SK-N-DZ (cell line): Measurements from ENCODE around the gene PITX1.

Experiments
- DNase-seq: peaks from one replicate; pipeline ENCODE4 v3.0.0-alpha.2; 2015; ENCODE audit warnings: low spot score

PITX1 gene

DNA sequence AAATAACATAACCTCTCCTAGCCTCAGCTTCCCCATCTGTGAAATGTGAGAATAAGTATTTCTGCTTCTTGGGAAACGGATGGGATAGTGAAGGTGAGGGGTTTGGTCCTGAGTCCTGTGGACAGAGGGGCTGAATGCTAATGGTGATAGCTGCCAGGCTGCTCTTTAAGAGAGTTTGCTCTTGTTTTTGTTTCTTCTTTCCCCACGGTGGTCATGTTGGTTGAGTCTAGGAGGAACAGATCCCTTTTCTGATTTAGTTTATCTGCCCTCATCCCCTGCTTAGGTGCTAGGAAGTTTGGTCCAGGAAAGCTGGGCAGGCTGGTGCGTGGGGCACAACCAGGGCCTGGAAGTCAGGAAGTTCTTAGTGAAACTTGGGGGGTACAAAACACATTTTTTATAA is 7.7 kb upstream of the PITX1 start:
- no peak for DNase-seq

GRCh38 chr5:135041145-135041587 is 7.1 kb upstream of the PITX1 start:
- DNase-seq, result no peak

GRCh38 chr5:135040333-135041144 is 6.5 kb upstream of the PITX1 start:
- no peak for DNase-seq

DNA sequence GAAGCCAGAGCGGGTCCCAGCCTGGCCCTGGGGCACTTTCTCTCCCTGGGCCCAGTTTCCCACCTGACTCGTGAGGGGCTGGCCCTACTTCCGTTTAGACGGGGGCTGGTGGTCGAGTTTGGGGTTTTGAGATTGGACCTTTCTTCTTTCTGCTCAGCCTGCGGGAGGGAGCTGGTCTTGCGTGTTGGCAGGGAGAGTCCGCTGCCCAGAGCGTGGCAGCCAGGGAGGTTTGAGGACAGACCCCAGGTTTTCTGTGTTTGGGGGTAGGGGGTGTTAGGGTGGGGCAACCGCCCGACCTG is 6.0 kb upstream of the PITX1 start:
- DNase-seq, result no peak

DNA sequence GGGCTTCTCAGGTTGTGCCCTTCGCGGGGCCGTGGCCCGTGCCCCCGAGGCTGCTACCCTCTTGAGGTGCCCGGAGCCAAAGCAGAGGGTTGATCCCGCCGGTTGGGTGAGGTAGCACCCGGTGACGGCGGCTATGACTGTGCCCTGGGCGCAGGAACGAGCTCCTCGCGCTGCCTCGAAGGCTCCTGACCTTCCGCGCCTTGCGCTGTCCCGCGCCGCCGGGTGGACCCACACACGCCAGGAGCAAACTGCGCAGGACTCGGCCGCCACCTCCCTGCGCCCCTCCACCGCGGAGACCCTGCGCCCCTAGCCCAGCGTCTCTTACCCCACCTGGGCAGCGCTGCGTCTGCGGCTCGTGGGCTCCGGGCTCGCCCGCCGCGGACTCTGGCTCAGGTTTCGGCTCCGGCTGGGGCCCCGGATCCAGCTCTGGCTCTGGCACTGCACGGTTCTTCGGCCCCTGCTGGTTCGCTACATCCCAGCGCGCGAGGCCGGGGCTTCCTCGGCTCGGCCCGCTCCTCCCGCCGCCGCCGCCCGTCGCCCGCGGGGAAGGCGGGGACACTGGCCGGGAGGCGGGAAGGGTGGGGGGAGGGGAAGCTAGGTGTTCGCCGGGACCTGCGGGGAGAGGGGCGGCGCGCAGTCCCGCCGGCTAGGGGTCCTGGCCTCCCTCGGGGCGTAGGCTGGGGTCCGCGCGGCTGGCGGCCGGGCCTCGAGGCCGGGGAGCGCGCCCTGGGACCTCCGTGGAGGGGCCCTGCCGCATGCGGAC is 5.4 kb upstream of the PITX1 start:
- no peak for DNase-seq

GRCh38 chr5:135038813-135039270 is 4.8 kb upstream of the PITX1 start:
- no peak for DNase-seq

- no peak for DNase-seq
Observed at GRCh38 chr5:135038205-135038812, 4.3 kb upstream of the PITX1 start.

- DNase-seq, result no peak
Observed at GRCh38 chr5:135037519-135038204, 3.6 kb upstream of the PITX1 start.

GRCh38 chr5:135036405-135036804 is 2.4 kb upstream of the PITX1 start:
- DNase-seq, result no peak

- DNase-seq, result no peak
Observed at GRCh38 chr5:135035678-135036030, 1.6 kb upstream of the PITX1 start.

DNA sequence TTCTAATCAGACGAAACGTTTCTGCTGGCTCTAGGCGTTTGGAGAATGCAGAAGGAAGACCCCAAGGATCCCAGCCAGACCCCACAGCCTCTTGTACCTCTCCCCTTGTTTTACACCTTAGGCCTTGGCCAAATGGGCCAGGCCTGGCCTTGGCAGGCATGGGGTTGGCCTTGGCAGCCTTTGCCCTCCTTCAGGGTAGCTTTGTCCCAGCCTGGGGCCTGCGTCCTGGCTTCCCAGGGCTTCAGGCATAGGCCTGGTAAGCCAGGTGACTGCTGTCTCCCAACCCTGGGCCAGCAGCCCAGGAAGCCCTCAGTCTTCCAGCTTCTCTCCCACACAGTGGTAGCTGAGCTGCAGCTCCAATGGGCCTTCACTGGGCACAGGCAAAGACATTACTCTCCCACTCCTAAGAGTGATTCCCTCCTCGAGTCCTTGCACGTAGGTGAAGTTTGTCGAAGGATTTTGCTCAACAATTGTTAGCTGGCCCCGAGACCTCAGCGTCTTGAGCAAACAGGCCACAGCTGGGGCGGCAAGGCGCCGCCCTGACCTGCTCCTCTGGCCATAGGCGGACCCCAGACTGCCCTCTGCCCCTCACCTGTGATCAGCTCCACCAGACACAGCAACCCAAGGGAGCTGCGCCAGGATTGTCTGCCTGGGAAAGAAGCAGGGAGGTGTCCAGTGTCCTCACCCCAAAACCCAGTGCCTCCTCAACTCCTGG is 1.1 kb upstream of the PITX1 start:
- no peak for DNase-seq

DNA sequence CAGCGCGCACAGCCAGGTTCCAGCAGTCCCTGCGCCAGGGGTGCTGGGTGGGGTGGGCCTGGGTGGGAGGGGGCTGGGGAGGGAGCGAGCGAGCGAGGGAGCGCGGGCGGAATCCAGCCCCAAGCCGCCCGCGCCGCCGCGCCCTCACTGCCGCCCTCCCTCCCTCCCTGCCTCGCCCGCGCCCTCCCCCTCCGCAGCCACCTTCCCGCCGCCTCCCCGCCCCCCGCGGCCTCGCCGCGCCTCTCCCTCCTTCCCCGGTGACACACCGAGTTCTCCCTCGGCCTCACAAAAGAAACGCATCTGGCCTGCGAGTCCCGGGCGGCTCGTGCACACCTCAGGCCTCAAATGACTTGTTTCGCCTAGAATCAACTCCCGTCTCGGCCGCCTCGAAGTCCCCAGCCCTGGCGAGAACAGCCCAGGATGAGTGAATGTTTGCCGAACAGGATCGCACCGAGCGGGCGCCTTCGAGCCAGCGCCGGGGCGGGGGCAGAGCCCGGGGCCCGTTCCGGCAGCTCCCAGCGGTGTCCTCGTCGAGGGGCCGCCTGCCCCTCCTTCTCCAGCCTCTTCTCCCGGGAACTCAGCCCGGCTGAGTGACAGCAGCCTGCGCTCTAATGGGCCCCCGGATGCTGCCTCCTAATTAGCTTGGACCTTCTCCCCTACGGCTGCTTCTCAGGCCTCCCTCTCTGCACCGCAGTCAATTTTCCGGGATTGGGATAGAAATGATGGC is 371 bp upstream of the PITX1 start:
- DNase-seq, result no peak

- no peak for DNase-seq
Observed at GRCh38 chr5:135032999-135033861, 798 bp downstream of the PITX1 start.

DNA sequence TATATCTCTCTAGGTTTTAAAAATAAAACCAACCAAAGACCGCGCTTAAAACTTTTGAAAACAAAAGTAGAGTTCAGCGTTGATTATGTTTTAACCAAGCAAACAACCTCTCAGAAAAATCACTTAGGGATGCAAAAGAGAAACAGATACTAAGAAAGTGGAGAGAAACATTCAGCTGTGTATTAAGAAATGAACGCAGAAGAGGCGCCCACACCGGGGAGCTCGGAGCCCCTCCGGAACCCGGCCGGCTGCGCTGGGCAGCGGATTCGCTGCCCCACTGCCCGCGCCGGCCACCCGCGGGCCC is 1.4 kb downstream of the PITX1 start:
- DNase-seq, result no peak

DNA sequence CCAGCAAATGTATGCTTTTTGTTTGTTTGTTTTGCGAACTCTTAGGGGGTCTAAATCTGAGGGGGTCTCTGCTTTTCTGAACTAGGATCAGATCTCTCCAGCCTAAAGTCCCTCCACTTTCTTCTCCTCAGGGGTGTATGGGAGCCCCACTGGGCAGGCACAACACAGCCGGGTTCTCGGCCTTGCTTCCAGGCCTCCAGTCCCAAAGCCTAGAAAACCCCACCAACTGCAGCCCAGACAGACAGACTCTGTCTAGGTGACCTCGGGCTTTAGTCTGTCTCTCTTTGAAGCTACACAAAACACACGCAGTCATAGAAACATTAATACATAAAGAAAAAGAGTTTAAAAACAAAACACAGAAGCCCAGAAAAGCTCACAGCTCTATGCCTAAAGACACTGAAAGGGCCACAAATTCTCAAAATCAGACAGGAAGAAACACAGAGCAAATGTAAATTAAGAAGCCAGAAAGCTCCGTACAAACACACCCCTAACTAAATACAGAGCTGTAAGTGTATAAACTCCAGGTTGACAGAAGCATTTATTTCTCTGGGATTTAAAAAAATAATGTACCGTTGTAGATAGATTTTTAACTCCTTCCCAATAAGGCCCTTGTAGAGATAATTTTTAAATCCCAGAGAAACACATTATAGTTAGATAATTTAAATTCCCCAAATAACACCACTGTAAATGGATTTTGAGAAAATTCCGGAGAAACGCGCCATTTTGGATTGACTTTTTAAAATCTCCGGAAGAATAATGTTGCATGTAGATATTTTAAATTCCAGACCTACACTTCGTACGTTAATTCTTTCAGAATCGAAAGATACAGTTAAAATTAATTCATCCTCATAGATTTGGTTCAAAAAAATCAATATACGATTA is 2.0 kb downstream of the PITX1 start:
- no peak for DNase-seq

DNA sequence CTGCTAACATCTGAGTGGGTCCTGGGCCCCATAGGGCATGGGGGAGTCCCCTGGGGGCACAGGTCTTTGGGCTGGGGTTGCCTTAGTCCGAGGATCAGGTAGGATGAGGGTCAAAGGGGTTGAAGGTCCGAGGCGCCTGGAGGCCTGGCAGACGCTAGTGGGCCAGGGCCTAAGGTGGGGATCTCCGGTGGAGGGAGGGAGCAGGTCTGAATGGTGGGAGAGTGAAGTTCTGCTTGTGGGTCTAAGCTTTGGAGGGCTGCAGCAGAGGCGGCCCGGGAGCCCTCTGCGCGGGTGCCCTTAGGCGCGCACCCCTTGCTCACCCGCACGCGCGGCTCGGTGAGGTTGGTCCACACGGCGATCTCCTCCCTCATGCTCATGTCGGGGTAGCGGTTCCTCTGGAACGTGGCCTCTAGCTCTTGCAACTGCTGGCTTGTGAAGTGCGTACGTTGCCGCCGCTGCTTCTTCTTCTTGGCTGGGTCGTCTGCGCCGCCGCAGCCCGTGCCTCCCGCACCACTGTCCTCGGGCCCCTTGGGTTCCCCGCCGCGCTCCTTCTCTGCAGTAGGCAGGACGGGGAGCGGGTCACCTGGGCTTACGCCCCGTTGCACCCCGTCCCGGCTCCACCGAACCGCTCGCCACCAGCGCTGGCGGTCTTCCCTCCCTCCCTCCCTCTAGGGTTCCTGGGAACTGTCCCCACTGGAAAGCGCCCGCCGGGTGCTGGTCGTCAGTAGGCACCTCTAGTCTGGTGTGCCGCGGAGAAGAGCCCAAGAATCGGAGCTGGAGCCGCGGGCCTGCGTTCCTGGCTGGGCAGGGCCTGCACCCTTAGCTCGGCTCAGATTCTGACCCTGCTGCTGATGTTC is 2.8 kb downstream of the PITX1 start:
- no peak for DNase-seq

- no peak for DNase-seq
Observed at GRCh38 chr5:135030123-135030955, 3.7 kb downstream of the PITX1 start.
